NB4 (cell line): ENCODE measurements around the gene ULBP2.
"Not testable (repeated sequence)": the region's sequence is repeated elsewhere in the genome, so short reads cannot be mapped to it uniquely, and the experiment has no call there.

Experiments
- MYC ChIP-seq: IDR thresholded peaks from 2 replicates; pipeline ENCODE4 v1.6.1; 2011; ENCODE audit warnings: low read depth, low read length
- TF ChIP-seq, protein P1 (sequence below): IDR thresholded peaks from one replicate; pipeline ENCODE4 v1.5.1; 2012; ENCODE audit warnings: low read depth, low read length

DNA sequence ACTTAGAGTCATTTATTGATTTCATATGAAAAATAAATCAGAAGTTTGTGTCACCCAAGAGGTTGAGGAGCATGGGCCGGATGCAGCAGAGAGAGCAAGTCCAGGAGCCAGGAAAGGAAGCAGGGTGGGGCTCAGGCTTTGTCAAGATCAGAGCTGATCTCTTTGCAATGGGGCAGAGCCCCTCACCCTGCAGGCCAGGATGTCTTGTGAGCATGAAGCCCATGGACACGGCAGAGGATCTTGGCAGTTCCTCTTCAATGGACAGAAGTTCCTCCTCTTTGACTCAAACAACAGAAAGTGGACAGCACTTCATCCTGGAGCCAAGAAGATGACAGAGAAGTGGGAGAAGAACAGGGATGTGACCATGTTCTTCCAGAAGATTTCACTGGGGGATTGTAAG lies 27.1 kb downstream of the ULBP2 start:
- TF ChIP-seq MYC: not testable (repeated sequence)
- TF ChIP-seq, protein P1, sequence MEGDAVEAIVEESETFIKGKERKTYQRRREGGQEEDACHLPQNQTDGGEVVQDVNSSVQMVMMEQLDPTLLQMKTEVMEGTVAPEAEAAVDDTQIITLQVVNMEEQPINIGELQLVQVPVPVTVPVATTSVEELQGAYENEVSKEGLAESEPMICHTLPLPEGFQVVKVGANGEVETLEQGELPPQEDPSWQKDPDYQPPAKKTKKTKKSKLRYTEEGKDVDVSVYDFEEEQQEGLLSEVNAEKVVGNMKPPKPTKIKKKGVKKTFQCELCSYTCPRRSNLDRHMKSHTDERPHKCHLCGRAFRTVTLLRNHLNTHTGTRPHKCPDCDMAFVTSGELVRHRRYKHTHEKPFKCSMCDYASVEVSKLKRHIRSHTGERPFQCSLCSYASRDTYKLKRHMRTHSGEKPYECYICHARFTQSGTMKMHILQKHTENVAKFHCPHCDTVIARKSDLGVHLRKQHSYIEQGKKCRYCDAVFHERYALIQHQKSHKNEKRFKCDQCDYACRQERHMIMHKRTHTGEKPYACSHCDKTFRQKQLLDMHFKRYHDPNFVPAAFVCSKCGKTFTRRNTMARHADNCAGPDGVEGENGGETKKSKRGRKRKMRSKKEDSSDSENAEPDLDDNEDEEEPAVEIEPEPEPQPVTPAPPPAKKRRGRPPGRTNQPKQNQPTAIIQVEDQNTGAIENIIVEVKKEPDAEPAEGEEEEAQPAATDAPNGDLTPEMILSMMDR: not testable (repeated sequence)
